C4-2B (cell line): ENCODE data around the gene PXT1.
"Not testable (repeated sequence)": the region's sequence is repeated elsewhere in the genome, so short reads cannot be mapped to it uniquely, and the experiment has no call there.

Source experiments
- CTCF ChIP-seq: fragments of 450-650 bp; conservative IDR thresholded peaks from 2 replicates; pipeline ENCODE4 v1.5.1; 2017; ENCODE audit warnings: mild to moderate bottlenecking
- ZFX ChIP-seq: fragments of 450-650 bp; IDR thresholded peaks from 2 replicates; pipeline ENCODE4 v1.6.1; 2017

GRCh38 chr6:36483326-36483725, 40.7 kb upstream of the PXT1 start:
- TF ChIP-seq CTCF, ZFX: not testable (repeated sequence)
